ENCODE data around the gene LRP1. TPM values are rescaled to one million over a fixed set of nuclear protein-coding genes. Genes with fewer than 3 reads are reported as not detected.

Gene LRP1
- total and polyA plus RNA-seq, 2 experiments from 2014 or later, result 26.6 to 145 TPM

GRCh38 chr12:57103856-57104255 lies 24.4 kb upstream of the LRP1 start:
- no peak overlapping the region for H3K4me3 ChIP-seq
- no peaks in the 10 kb centered on the region for H4K20me1 ChIP-seq (replicated peaks; ENCODE audit: insufficient read depth)
- DNase-seq (ENCODE audit: low spot score) (no peak), ATAC-seq (no peak)
- TF ChIP-seq EZH2phosphoT487 (IDR thresholded peaks at IDR 0.05; ENCODE audit: unreplicated experiment) (no peak), ZNF114 (CRISPR knock-in tag; IDR thresholded peaks at IDR 0.05) (no peak), NANOG (IDR thresholded peaks at IDR 0.05; ENCODE audit: borderline replicate concordance) (no peak), ZNF331 (CRISPR knock-in tag; IDR thresholded peaks at IDR 0.05; ENCODE audit: low read depth) (no peak), CREB1 (CRISPR knock-in tag; IDR thresholded peaks at IDR 0.05; ENCODE audit: low read depth) (no peak), JUNB (IDR thresholded peaks at IDR 0.05; ENCODE audit: unreplicated experiment) (no peak), POLR2AphosphoS5 (IDR thresholded peaks at IDR 0.05; ENCODE audit: low read depth) (no peak)
- TF ChIP-seq, protein P1, sequence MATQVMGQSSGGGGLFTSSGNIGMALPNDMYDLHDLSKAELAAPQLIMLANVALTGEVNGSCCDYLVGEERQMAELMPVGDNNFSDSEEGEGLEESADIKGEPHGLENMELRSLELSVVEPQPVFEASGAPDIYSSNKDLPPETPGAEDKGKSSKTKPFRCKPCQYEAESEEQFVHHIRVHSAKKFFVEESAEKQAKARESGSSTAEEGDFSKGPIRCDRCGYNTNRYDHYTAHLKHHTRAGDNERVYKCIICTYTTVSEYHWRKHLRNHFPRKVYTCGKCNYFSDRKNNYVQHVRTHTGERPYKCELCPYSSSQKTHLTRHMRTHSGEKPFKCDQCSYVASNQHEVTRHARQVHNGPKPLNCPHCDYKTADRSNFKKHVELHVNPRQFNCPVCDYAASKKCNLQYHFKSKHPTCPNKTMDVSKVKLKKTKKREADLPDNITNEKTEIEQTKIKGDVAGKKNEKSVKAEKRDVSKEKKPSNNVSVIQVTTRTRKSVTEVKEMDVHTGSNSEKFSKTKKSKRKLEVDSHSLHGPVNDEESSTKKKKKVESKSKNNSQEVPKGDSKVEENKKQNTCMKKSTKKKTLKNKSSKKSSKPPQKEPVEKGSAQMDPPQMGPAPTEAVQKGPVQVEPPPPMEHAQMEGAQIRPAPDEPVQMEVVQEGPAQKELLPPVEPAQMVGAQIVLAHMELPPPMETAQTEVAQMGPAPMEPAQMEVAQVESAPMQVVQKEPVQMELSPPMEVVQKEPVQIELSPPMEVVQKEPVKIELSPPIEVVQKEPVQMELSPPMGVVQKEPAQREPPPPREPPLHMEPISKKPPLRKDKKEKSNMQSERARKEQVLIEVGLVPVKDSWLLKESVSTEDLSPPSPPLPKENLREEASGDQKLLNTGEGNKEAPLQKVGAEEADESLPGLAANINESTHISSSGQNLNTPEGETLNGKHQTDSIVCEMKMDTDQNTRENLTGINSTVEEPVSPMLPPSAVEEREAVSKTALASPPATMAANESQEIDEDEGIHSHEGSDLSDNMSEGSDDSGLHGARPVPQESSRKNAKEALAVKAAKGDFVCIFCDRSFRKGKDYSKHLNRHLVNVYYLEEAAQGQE (IDR thresholded peaks at IDR 0.05; ENCODE audit: unreplicated experiment), result no peak
- TF ChIP-seq, protein P2, sequence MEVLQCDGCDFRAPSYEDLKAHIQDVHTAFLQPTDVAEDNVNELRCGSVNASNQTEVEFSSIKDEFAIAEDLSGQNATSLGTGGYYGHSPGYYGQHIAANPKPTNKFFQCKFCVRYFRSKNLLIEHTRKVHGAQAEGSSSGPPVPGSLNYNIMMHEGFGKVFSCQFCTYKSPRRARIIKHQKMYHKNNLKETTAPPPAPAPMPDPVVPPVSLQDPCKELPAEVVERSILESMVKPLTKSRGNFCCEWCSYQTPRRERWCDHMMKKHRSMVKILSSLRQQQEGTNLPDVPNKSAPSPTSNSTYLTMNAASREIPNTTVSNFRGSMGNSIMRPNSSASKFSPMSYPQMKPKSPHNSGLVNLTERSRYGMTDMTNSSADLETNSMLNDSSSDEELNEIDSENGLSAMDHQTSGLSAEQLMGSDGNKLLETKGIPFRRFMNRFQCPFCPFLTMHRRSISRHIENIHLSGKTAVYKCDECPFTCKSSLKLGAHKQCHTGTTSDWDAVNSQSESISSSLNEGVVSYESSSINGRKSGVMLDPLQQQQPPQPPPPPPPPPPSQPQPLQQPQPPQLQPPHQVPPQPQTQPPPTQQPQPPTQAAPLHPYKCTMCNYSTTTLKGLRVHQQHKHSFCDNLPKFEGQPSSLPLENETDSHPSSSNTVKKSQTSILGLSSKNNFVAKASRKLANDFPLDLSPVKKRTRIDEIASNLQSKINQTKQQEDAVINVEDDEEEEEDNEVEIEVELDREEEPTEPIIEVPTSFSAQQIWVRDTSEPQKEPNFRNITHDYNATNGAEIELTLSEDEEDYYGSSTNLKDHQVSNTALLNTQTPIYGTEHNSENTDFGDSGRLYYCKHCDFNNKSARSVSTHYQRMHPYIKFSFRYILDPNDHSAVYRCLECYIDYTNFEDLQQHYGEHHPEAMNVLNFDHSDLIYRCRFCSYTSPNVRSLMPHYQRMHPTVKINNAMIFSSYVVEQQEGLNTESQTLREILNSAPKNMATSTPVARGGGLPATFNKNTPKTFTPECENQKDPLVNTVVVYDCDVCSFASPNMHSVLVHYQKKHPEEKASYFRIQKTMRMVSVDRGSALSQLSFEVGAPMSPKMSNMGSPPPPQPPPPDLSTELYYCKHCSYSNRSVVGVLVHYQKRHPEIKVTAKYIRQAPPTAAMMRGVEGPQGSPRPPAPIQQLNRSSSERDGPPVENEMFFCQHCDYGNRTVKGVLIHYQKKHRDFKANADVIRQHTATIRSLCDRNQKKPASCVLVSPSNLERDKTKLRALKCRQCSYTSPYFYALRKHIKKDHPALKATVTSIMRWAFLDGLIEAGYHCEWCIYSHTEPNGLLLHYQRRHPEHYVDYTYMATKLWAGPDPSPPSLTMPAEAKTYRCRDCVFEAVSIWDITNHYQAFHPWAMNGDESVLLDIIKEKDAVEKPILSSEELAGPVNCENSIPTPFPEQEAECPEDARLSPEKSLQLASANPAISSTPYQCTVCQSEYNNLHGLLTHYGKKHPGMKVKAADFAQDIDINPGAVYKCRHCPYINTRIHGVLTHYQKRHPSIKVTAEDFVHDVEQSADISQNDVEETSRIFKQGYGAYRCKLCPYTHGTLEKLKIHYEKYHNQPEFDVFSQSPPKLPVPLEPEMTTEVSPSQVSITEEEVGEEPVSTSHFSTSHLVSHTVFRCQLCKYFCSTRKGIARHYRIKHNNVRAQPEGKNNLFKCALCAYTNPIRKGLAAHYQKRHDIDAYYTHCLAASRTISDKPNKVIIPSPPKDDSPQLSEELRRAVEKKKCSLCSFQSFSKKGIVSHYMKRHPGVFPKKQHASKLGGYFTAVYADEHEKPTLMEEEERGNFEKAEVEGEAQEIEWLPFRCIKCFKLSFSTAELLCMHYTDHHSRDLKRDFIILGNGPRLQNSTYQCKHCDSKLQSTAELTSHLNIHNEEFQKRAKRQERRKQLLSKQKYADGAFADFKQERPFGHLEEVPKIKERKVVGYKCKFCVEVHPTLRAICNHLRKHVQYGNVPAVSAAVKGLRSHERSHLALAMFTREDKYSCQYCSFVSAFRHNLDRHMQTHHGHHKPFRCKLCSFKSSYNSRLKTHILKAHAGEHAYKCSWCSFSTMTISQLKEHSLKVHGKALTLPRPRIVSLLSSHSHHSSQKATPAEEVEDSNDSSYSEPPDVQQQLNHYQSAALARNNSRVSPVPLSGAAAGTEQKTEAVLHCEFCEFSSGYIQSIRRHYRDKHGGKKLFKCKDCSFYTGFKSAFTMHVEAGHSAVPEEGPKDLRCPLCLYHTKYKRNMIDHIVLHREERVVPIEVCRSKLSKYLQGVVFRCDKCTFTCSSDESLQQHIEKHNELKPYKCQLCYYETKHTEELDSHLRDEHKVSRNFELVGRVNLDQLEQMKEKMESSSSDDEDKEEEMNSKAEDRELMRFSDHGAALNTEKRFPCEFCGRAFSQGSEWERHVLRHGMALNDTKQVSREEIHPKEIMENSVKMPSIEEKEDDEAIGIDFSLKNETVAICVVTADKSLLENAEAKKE (CRISPR knock-in tag; IDR thresholded peaks at IDR 0.05), result no peak
- TF ChIP-seq, protein P3, sequence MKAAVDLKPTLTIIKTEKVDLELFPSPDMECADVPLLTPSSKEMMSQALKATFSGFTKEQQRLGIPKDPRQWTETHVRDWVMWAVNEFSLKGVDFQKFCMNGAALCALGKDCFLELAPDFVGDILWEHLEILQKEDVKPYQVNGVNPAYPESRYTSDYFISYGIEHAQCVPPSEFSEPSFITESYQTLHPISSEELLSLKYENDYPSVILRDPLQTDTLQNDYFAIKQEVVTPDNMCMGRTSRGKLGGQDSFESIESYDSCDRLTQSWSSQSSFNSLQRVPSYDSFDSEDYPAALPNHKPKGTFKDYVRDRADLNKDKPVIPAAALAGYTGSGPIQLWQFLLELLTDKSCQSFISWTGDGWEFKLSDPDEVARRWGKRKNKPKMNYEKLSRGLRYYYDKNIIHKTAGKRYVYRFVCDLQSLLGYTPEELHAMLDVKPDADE (IDR thresholded peaks at IDR 0.05), result no peak
- H3F3A ChIP-seq (replicated peaks; ENCODE audit: low read depth), result no peaks in the 10 kb centered on the region
- H3K36me3 ChIP-seq (ENCODE audit: insufficient read depth), result no peaks in the 10 kb centered on the region
- H3K9me2 ChIP-seq (ENCODE audit: insufficient read depth), result no peaks in the 10 kb centered on the region
- H2AFZ ChIP-seq, result no peak overlapping the region
- peaks cover 3% of the 10 kb centered on the region for H3K4me1 Mint-ChIP-seq
- no peaks in the 10 kb centered on the region; the same call in 1 of the 2 replicates for H3K4me1 ChIP-seq (ENCODE audit: insufficient read depth)
- 0 out of 2 replicates have a peak, but pooled peaks cover 2% of the 10 kb centered on the region for H3K79me2 ChIP-seq (replicated peaks; ENCODE audit: insufficient read depth)
- H3K36me3 Mint-ChIP-seq (ENCODE audit: low read depth), result peaks cover 35% of the 10 kb centered on the region
- no peaks in the 10 kb centered on the region for H3K27me3 ChIP-seq (ENCODE audit: insufficient read depth)
- H3K27ac ChIP-seq (ENCODE audit: low read depth), result no peak overlapping the region
- no peak overlapping the region for H3K27ac Mint-ChIP-seq
- peaks cover 6% of the 10 kb centered on the region for H3K27me3 Mint-ChIP-seq (ENCODE audit: insufficient read depth, low read depth, poor library complexity)
- H3K4me3 Mint-ChIP-seq, result no peak overlapping the region
- H3K4me2 ChIP-seq, result no peak overlapping the region
- H3K9me3 Mint-ChIP-seq, result no peaks in the 10 kb centered on the region
